SHP77 (cell line): Measurements from ENCODE around the gene GABRR2.

Experiments used
- DNase-seq, 2 experiments: peaks; one replicate each; lab custom pipeline; 2025; lab: John Stamatoyannopoulos, UW

The GABRR2 gene

DNA sequence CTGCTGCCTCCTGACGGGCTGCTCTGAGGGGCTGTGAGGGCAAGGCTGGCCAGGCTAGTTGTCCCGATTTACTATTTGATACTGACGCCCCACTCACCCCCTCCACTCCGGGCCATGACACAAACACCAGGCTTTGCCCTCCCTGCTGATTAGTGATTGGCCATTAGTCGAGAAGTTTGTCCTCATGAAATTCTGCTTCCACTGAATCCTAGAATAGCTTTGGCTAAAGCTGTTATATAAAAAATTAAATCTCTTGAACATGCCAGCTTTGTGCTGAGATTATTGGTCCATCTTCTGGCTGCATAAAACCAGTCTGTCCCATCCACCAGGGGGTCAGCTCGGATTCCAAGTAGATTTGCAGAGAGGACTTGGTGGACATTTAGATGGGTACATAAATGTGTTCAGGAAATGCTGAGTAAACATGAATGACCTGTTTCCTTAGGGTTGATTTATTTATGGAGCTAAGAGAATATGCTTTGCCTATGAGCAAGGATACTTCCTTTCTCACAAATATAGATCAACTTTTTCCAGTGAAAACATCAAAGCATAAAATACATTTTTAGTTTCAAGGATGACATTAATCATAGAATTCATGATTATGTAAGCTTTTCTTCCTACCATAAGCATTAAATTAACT, at the start of gene GABRR2:
GABRR2 (minus strand) TSS at position 51 of the 637 bp plus-strand sequence. CDS start 134 bp downstream, outside the sequence.
- DNase-seq: no peak

DNA sequence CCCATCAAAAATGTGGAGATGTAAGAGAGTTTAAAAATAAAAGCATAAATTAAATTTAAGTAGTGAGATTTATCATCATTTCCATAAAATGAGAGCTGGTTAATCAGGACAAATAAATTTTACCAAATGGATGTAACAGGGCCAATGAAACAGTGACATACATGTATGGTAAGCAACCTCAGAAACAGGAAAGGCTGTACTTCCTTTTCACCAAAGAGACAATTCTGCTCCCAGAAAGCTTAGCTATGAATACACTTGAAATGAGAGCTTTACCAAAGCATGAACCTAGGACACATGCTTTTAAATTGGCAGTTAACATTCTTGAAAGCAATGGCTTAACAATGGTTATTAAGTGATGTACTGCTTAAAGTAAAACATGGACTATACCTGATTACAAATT, 49.5 kb upstream of the GABRR2 start:
- DNase-seq: no peak

DNA sequence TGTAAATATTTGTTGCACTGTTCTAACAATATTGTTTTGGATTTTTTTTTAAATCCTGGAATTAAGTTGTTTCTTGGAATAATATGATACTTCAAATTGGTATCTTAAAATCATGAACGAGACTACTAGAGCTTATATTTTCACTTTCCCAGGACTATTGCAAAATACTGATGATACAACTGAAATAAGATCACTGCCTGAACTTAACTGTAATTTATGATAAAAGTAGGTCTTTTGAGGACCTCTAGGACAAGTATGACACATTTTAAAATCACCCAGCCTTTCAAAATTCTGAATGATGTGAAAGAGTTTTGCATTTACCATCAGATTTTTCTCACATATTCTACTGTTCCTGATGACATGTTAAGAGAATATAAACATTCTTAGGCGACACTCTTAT, 46.1 kb upstream of the GABRR2 start:
- DNase-seq: no peak

DNA sequence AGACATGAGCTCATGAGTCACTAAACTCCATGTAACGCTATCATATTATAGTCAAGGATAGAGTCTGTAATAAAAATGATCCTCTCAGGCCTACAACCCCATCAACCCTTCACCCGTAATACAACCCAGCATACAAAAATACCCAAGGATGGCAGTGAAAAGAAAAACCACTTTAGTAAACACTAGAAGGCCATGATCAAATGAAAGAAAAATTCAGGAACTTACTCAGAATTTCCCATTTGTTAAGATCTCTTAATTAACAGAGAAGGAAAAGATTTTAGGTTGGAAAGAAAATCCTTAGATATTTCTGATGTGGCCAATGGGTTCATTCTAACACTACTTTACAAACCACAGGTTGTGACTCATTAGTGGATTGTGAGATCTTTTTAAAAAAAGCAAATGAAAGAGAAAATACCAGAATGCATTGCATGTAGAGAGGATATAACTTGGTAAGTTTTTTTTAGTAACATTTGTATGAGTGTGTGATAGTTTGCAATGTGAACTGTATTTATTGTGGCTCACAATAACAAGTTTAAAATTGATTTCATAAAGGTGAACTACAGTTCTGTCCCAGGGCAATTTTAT, 45.4 kb upstream of the GABRR2 start:
- DNase-seq: no peak

DNA sequence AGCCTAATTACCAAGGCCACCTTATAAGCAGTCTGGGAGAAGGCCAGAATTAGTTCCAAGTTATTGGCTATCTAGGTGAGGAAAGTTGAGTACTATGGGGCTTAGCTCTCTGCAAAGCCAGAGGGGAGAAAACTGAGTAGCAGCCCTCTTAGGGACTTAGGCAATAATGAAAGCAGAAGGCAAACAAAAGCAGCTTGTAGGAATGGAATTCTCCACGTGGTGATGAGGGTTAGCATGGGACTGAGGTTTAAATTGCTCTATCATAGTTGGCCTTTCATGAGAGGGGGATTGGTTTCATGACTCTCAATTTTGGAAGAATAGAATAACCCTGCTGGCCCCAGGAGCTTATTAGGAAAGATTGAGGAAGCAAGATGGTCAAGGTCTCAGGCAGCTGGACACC, 44.5 kb upstream of the GABRR2 start:
- DNase-seq: no peak

DNA sequence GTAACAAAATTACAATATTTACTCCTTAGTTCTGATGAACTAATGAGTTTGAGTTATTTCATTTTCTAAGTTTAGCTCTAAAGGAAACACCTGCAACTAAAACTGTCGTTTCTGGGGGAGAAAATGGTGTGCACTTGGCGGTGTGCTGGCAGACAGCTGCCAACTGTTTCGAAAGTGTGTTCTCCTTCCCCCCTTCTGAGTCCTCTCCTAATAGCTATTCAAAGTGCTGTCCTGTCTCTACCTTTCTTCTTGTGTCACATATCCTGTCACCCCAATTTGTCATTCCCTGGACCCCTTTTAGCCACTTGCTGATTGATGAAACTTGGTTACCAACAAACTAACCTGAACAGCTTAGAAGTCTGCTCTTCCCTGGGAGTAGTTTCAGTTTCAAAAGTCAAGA, 42.3 kb upstream of the GABRR2 start:
- DNase-seq: no peak

DNA sequence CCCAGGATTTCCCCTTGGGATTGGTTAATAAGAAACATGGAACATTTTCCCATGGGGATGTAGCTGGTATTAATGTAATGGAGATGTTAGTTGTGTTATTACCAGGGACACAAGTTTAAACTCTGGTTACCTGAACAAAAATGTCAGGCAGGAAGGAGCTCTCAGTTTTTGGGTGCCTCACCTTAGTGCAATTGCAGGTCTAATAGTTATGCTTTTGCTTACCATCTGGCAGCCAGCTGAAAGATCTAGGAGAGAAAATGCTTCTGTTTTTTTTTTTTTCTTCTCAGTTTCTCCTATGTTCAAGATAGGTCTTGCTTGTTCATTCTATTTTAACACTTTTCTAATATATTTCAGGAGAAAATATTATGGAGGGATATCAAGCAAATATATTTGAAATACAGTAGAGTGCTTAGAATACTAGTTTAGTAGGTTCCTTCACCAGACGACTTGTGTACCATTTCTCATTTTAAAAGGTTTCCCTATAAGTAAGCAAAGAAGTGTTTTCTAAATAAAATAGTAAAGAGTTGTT, 41.6 kb upstream of the GABRR2 start:
- DNase-seq: no peak

DNA sequence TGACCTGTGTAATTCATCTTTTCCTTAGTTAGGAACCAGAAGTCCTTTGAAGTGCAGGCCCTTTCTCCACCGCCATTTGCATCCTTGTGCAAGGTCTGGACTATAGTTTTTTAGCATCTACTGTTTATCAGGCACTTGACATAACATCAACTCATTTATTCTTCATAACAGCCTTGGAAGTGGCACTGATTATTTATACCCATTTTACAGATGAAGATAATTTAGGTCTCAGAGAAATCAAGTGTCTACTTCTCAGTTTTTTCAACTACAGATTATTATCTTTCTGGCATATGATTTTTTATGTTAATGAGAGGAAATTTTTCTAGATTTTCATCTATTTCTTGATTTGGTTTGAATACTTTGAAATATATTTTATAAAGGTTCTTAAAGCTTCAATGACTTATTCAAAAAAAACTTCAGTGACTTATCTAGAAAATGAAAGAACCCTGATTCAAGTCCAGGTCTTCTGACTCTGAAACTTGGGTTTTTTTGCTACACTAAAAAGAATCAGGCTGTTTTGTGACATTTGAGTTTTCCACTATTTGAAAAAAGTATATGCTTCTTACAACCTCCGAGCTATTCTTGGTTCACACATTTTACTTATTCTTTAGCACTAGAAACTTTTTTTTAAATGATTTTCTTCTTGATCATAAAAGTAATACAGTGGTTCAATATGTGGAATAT, 40.6 kb upstream of the GABRR2 start:
- no peak for DNase-seq

DNA sequence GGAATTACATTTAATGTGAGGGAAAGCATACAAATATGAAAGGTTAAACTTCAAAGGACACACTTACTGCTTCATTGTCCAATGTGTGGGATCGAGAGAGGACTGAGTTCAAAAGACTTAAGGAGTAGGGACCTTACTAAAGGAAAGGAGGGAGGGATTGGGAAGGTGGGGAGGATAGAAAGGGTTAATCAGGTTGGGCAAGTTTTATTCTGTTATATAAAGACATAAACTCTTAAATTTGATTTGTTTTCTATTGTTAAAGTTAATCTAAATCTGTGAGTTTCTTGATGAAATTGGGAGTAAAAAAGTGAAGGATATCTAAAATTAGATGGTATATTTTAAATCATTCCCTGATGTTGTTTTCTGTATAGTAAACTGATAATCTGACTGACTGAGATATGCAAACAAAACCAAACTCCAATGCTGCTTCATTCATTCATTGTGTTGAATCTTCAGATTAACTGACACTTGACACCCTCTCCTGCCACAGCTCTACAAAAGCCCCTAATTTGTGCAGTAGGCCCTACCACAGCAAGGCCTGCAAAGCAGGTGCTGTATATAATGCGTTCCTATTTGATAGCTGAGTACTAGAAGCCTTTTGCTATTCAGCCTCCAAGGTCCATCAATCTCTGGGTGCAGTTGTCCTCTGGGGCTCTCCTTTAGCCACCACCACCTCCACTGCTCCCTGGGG, 38.7 kb upstream of the GABRR2 start:
- peak; percentile 60 to 62 for DNase-seq

DNA sequence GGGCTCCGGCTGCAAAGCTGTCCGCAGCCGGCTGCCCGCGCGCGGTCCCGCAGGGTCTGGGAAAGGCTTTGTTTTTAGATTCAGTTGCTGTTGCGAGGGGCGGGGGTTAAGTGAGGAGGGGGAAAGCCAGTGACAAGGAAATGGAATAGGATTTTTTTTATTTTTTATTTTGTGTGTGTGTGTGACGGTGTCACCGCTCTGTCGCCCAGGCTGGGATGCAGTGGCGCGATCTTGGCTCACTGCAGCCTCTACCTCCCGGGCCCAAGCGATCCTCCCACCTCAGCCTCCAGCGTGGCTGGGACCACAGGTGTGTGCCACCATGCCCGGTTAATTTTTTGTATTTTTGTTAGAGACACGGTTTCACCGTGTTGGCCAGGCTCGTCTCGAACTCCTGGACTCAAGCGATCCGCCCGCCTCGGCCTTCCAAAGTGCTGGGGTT, 38.0 kb upstream of the GABRR2 start:
- peak in 1 of 2 experiments; percentile 56 for DNase-seq

DNA sequence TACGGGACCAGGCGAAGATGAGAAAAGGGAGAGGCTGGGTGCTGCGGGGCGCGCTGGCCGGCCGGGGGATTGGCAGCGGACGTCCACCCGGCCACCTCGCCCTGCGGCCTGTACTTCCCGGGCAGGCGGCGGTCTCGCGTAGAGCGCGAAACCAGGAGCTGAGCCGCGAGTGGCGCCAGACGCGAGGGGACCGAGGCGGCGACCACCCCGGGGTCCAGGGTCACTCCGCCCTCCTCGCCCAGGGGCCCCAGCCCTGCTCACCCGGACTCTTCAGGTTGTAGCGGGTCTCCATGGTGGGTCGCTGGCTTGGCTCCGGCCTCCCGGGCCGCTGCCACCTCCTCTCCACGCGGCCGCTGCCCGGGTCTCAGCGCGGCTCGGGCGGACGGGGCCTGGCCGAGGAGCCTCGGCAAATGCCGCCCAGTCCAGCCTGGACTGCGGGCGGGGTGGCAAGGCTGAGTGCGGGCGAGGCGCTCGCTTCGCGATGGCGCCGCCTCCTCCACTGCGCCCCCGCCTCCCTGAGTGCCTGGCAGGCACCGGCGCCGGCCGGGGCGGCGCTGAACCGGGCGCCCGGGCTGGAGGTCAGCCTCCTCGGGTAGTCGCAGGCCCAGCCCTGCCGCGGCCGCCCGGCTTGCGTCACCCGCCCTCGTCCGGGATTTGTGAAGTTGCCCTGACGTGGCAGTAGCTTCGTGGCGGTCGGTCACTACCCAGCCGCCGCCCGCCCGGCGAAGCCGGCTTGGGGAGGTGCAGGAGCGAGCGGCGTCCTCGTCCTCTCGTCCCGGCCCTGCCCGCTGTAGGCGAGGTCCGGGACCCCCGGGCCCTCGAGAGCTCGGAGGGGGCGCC, 37.4 kb upstream of the GABRR2 start, which contains the start of gene UBE2J1:
UBE2J1 (minus strand) TSS at position 445 of the 840 bp plus-strand sequence; CDS start at position 292, 153 bp downstream.
- peak; percentile 62 to 71 for DNase-seq

DNA sequence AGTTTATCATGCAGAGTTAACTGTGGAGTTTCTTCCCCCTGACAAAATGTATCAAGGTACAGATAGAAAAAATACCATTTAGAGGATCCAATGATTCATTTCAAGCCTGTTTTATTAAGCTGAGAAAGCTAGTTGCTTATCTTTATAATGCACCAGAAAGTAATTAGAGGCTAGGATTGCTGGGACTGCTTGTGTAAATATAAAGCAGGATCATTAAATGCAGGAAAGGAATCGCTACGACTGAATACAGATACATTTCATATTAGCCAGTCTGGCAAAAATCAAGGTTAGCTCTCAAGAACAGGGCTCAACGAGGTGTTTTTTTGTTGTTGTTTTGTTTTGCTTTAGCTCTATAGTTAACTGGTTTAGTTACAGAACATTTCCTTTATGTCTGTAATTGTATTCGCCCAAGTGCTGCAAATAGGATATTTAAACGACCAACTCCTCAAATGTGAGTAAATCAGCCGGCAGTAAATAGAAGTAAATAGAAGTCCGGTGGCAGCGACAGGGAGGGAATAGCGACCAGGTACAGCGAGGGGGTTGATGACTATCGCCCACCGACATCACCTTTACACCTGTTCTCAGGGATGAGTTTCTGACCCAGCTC, 36.7 kb upstream of the GABRR2 start:
- no peak for DNase-seq

DNA sequence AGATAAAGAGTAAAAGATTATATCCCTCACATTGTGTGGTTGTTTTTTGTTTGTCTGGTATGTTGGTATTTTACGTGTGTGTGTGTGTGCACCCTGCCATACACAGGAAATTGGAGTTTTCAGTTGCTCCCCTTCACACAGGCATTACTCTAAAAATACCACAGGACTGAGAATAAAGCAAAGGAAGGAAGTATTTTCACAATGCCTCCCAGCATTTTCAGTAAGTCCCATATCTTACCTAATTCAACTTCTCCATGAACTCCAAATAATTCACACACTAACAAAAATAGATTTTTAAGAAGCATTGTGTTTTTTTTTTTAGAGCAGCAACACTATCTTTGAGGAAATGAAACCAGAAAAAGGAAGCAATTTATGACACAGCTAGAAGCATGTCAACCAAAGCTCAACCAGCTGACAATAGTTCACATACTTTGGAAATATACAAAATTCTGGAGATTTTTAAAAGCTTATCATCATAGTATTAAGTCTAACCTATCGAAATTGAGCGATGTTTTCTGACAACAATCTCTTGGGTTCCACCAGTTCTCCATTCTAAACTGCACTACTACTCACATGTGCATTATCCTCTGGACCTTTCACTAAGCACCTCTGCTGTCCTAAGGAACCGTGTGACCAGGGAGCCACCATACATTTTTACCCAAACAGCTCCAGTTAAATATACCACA, 35.3 kb upstream of the GABRR2 start:
- no peak for DNase-seq

DNA sequence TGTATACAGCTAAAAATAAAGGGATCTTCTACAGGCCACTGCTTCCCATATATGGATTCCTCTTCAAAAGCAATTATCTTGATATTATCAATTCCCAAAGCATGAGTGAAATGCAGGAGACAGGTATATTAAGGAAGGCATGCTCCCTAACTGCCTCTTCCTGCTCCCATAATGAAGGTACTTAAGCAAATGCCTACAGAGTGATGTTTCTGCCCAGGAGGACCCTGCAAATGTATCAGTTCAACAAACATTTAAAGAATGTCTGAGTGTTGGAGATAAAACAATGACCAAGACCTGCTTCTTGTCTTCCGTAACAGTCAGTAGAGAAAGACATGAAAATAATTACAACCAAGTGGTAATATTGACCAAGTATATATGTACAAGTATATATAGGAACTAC, 33.3 kb upstream of the GABRR2 start:
- DNase-seq: no peak

DNA sequence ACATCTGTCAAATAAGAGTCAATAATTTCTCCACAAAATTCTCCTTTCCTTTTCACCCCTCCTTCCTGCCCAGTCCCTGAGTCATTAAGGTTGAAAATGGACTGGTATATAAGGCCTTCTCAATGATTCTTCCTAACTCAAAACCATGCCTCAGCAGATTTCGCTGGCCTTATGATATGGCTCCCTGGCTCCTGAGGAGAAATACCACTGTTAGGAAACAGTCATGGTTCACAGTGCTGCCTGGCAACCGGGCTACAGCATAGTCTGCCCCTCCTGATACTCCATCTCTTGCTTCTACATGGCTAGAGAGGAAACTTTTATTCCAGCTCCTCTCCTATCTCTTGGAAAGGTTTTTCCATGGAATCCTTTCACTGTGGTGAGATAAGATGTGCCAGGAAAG, 32.7 kb upstream of the GABRR2 start:
- DNase-seq: no peak

DNA sequence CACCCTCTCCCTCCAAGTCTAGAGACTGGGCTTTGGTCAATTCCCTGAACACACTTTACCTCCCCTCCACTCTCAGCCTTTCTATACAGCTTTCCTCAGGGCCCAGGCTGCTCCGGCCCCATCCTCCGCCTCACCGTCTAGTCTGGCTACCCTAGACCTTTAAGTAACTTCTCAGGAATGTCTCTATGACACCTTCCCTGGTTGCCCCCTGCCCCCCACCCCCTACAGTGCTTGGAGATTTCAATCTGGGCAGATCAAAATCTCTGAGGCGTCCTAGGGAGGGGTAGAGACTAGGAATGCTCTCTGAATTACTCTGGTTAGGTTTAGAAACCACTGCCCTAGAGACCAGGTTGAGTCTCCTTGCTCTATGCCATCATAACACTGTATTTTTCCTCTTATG, 31.3 kb upstream of the GABRR2 start:
- no peak for DNase-seq

DNA sequence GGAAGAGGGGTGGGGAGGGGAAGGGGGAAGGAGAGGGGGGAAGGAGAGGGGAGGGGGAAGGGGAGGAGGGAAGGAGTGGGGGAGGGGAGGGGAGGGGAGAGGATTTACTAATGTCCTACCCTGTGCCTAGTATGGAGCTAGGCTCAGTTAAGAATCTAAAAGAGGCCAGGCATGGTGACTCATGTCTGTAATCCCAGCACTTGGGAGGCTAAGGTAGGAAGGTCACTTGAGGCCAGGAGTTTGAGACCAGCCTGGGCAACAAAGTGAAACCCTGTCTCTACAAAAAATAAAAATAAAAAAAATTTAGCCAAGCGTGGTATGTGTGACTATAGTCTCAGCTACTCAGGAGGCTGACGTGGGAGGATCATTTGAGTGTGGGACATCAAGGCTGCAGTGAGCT, 24.5 kb upstream of the GABRR2 start:
- no peak for DNase-seq

DNA sequence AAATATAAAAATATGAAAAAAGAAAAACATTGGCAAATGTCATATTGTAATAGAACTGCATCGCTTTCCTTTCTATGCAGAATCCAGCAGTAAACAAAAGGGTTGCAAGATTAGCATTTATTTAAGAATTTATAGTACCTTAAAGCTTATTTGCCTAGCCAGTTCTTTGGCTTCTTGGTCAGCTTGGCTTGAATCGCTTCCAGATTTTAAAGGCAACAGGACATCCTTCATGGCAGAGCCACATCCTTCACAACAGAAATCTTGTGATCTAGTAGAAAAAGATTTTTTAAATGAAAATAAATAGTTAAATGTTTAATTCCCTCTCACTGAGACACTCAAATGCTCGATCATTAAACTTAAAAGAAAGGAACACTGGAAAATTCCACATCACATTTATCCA, 20.1 kb upstream of the GABRR2 start:
- DNase-seq: no peak

DNA sequence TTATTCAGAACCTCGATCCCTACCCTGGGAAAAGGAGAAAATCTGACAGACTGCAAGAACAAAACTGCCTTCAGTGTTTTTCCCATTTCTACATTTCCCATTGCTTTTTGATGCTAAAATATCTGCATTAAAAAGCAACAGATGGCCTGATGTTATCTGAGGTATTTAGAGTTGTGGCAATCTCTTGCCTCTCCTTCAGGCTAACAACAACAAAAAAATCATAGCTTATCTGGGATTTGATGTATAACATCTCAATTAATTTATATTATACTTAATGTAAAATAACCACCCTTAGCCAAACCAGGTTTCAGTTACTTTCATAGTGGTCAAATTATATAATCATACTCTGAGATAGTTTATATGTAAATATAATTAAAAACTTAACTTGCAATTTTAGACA, 15.8 kb upstream of the GABRR2 start:
- DNase-seq: no peak

DNA sequence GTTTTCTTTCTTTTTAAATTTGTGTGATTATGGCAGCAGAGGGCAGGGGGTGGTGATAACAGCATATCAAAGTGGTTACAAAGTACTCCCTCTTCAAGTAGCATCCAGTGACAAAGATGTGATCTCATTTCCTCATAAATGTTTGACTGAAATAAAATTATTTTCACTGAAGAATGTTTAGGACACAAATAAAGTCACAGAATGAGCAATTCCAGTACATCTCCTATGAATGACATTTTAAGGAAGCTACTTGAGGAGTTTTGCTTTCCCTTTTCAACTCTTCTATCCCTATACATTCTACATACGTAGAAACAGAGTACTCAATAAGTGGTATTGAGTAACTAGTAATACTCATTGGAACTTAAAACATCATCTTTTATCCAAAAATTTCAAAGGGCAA, 13.9 kb upstream of the GABRR2 start:
- DNase-seq: no peak

DNA sequence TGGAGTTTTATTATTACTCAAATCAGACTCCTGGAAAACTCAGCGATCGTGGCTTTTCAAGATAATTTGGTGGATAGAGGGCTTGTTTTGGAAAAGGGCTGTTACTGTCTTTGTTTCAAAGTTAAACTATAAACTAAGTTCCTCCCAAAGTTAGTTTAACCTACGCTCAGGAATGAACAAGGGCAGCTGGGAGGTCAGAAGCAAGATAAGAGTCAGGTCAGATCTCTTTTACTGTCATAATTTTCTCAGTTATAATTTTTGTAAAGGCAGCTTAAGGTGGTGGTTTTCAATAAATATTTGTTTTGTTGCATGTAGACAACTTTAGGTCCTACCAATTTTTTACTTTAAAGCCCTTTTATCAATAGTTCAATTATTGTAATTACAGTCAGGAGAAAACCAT, 9.2 kb upstream of the GABRR2 start:
- DNase-seq: no peak
